Measurements from ENCODE around the gene ENDOV.

ENDOV gene

DNA sequence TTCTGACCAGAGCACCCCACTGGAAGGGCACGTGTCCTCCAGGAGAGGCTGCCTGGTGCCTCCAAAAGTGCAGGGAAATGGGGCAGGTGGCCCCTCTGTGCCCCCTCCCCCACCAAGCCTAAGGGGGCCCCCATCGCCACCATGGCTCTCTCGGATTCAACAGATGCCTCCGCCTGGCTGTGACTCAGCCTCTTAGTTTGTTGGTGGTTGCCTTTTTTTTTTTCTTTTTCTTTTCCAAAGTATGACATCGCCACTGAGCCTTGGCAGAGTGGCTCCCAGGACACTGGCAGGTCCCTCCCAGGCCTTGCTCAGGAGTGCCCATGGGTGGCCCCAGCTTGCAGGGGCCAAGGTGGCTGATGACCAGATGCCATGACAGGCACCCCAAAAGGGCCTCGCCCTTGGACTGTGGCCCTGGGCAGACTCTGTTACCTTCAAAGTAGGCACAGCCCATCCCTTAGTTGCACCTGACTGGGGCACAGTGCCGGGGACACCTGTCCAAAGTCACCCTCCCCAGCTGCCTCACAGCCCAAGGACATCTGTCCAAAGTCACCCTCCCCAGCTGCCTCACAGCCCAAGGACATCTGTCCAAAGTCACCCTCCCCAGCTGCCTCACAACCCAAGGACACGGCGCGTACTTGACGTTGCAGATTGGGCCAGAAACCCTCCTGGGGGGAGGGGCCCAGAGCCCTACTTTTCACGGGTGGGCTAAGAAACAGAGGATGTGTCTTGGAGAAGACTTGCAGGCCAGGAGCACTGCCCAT, 31.9 kb downstream of the ENDOV start:
- Histone ChIP-seq H3K4me1 (ENCODE audit: low read depth, poor library complexity, severe bottlenecking) (no peaks in the 10 kb centered on the region), H3K79me2 (ENCODE audit: insufficient read depth, low read depth) (no peaks in the 10 kb centered on the region), H4K20me1 (ENCODE audit: insufficient read depth) (no peaks in the 10 kb centered on the region), H3K27ac (no peak overlapping the region), H3K4me3 (IDR thresholded peaks at IDR 0.05; ENCODE audit: insufficient read depth, low read depth, low read length) (no peak overlapping the region), H3K9ac (no peak overlapping the region), H3K4me2 (no peak overlapping the region), H3K27me3 (ENCODE audit: insufficient read depth, low read depth) (peaks cover 96% of the 10 kb centered on the region), H2AFZ (ENCODE audit: low read depth) (no peak overlapping the region), H3K36me3 (ENCODE audit: insufficient read depth) (no peaks in the 10 kb centered on the region)
- TF ChIP-seq, protein P1, sequence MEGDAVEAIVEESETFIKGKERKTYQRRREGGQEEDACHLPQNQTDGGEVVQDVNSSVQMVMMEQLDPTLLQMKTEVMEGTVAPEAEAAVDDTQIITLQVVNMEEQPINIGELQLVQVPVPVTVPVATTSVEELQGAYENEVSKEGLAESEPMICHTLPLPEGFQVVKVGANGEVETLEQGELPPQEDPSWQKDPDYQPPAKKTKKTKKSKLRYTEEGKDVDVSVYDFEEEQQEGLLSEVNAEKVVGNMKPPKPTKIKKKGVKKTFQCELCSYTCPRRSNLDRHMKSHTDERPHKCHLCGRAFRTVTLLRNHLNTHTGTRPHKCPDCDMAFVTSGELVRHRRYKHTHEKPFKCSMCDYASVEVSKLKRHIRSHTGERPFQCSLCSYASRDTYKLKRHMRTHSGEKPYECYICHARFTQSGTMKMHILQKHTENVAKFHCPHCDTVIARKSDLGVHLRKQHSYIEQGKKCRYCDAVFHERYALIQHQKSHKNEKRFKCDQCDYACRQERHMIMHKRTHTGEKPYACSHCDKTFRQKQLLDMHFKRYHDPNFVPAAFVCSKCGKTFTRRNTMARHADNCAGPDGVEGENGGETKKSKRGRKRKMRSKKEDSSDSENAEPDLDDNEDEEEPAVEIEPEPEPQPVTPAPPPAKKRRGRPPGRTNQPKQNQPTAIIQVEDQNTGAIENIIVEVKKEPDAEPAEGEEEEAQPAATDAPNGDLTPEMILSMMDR (conservative IDR thresholded peaks at IDR 0.05; ENCODE audit: low read depth, low read length) = no peak

DNA sequence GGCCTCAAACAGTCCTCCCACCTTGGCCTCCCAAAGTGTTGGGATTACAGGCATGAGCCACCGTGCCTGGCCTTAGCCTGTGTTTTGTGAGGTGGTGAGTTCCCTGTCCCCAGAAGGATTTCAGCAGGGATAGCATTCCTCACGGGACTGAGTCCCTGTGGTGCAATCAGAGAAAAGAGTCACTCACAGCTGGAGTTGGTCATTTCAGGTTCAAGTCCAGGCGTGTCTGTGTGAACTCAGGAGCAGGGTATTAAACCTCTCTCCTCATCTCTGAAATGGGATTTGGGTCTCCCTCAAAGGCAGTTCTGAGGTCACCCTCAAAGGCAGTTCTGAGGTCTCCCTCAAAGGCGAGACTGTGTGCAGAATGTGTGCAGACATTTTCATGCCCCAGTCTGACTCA, 32.8 kb downstream of the ENDOV start:
- H4K20me1 ChIP-seq (ENCODE audit: insufficient read depth) = no peaks in the 10 kb centered on the region
- H2AFZ ChIP-seq (ENCODE audit: low read depth) = no peak overlapping the region
- H3K4me3 ChIP-seq (IDR thresholded peaks at IDR 0.05; ENCODE audit: insufficient read depth, low read depth, low read length) = no peak overlapping the region
- TF ChIP-seq, protein P1 (conservative IDR thresholded peaks at IDR 0.05; ENCODE audit: low read depth, low read length) = no peak
- H3K27me3 ChIP-seq (ENCODE audit: insufficient read depth, low read depth) = peaks cover 93% of the 10 kb centered on the region
- no peak overlapping the region for H3K27ac ChIP-seq
- no peaks in the 10 kb centered on the region for H3K4me1 ChIP-seq (ENCODE audit: low read depth, poor library complexity, severe bottlenecking)
- H3K4me2 ChIP-seq = no peak overlapping the region
- no peak overlapping the region for H3K9ac ChIP-seq
- no peaks in the 10 kb centered on the region for H3K79me2 ChIP-seq (ENCODE audit: insufficient read depth, low read depth)
- H3K36me3 ChIP-seq (ENCODE audit: insufficient read depth) = no peaks in the 10 kb centered on the region

DNA sequence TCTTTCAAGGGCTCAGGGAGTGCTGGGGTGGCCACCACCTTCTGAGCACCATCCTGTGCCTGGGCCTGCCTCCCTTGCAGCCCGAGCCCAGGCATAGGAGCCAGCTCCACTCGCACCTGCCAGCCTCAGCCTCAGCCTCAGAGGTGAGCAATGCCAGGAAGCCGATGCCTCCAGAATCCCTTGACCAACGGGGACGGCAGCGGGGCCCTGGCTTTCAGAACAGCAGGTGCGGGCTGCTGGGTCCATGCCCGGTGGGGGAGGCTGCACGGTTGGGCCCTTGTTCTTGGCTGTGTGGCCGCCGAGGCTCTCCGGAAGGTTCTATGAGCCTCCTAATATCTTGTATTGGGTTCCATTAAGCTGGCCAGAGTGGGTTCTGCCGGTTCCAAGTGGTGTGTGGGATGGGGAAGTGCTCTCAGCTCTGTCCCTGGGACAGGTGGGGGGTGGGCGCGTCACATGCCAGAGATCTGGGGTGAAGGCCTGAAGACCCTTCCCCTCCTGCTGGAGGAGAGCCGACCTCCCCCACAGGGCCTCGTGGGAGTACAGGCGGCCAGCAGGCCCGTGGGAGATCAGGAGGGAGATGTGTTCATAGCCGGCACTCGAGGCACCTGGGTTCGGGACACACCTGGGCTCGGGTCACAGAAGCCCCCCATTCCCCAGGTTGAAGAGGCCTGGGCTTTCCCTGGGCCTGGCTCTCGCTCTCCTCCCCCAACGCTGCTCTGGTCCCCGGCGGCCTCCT, 34.4 kb downstream of the ENDOV start:
- Histone ChIP-seq H3K4me2 (no peak overlapping the region), H3K27me3 (ENCODE audit: insufficient read depth, low read depth) (peaks cover 86% of the 10 kb centered on the region), H2AFZ (ENCODE audit: low read depth) (no peak overlapping the region), H3K79me2 (ENCODE audit: insufficient read depth, low read depth) (no peaks in the 10 kb centered on the region), H3K4me1 (ENCODE audit: low read depth, poor library complexity, severe bottlenecking) (peaks cover 5% of the 10 kb centered on the region), H3K9ac (no peak overlapping the region), H3K36me3 (ENCODE audit: insufficient read depth) (no peaks in the 10 kb centered on the region), H4K20me1 (ENCODE audit: insufficient read depth) (no peaks in the 10 kb centered on the region), H3K4me3 (IDR thresholded peaks at IDR 0.05; ENCODE audit: insufficient read depth, low read depth, low read length) (no peak overlapping the region), H3K27ac (no peak overlapping the region)
- TF ChIP-seq, protein P1 (conservative IDR thresholded peaks at IDR 0.05; ENCODE audit: low read depth, low read length) = no peak

DNA sequence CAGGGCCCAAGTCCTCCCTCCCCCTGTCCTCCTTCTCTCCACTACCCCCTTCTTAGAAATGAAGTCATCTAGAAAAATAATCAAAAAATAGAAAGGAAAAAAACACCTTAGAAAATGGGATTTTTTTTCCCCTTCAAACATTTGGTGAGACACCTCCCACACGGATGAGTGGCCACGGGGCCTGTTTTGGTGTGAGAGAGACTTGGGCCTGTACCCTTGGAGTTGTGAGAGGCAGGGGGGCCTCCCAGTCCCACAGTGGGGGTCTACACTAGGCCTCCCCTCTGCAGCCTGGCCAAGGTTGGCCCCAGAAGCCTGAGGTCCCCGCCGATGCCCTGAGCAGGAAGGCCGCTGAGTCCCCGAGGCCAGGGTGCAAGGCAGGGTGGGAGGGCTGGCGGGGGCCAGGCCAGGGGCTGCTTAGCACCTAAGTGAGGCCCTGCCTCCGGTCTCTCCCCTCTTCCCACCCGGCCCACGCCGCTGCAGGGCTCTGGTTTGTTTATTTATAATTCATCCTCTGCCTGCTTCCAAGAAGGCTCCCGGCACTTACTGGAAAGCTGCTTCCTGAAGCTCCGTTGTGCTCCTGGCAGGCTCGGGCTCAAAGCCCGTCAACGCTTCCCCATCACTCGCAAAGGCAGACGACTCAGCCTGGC, 35.1 kb downstream of the ENDOV start:
- no peaks in the 10 kb centered on the region for H3K36me3 ChIP-seq (ENCODE audit: insufficient read depth)
- H3K4me1 ChIP-seq (ENCODE audit: low read depth, poor library complexity, severe bottlenecking) = peaks cover 5% of the 10 kb centered on the region
- TF ChIP-seq, protein P1 (conservative IDR thresholded peaks at IDR 0.05; ENCODE audit: low read depth, low read length) = no peak
- H3K9ac ChIP-seq = no peak overlapping the region
- no peak overlapping the region for H3K27ac ChIP-seq
- peaks cover 81% of the 10 kb centered on the region for H3K27me3 ChIP-seq (ENCODE audit: insufficient read depth, low read depth)
- no peak overlapping the region for H3K4me3 ChIP-seq (IDR thresholded peaks at IDR 0.05; ENCODE audit: insufficient read depth, low read depth, low read length)
- no peak overlapping the region for H3K4me2 ChIP-seq
- no peaks in the 10 kb centered on the region for H4K20me1 ChIP-seq (ENCODE audit: insufficient read depth)
- no peak overlapping the region for H2AFZ ChIP-seq (ENCODE audit: low read depth)
- H3K79me2 ChIP-seq (ENCODE audit: insufficient read depth, low read depth) = no peaks in the 10 kb centered on the region
